Lung (tissue), 12 donors: ENCODE measurements around the gene EHD4. TPM values are rescaled to one million over a fixed set of nuclear protein-coding genes. Genes with fewer than 3 reads are reported as not detected.

Experiments used
- ATAC-seq: fragments of 200-7000 bp; cut with Tn5 transposase; one replicate; pipeline ENCODE4 v1.9.1; 2020; ENCODE audit warnings: moderate number of reproducible peaks; ENCODE audit not compliant: insufficient read depth, low FRiP score
- DNase-seq, 3 donors: peaks; one replicate each; pipeline ENCODE4 v3.0.0-alpha.2; 2013 to 2017
- H3K27ac ChIP-seq, 2 donors: one replicate each; pipeline ENCODE4 v1.5.1; 2013; ENCODE audit warnings: mild to moderate bottlenecking in 2 of 2, moderate library complexity in 2 of 2, control low read depth in 1 of 2, inconsistent platforms in 1 of 2, low read depth in 1 of 2, low read length in 1 of 2
- H3K27me3 ChIP-seq, 3 donors: one replicate each; pipeline ENCODE4 v1.5.1; 2013; ENCODE audit warnings: low read length in 2 of 3; ENCODE audit not compliant: control insufficient read depth in 3 of 3, insufficient read depth in 3 of 3
- H3K36me3 ChIP-seq, 4 donors: one replicate each; pipeline ENCODE4 v1.5.1; 2013; ENCODE audit warnings: low read length in 4 of 4, mild to moderate bottlenecking in 1 of 4, moderate library complexity in 1 of 4; ENCODE audit not compliant: control insufficient read depth in 4 of 4, insufficient read depth in 4 of 4
- H3K4me1 ChIP-seq, 5 donors: one replicate each; pipeline ENCODE4 v1.5.1; 2013; ENCODE audit warnings: low read length in 5 of 5, mild to moderate bottlenecking in 2 of 5, moderate library complexity in 1 of 5; ENCODE audit not compliant: control insufficient read depth in 5 of 5, insufficient read depth in 5 of 5
- H3K4me3 ChIP-seq: one replicate; pipeline ENCODE4 v1.5.1; 2013; ENCODE audit warnings: mild to moderate bottlenecking, control low read depth, moderate library complexity
- H3K9ac ChIP-seq, 2 donors: one replicate each; pipeline ENCODE4 v1.5.1; 2013; ENCODE audit warnings: low read length in 2 of 2, control low read depth in 1 of 2; ENCODE audit not compliant: insufficient read depth in 1 of 2
- H3K9me3 ChIP-seq, 4 donors: one replicate each; pipeline ENCODE4 v1.5.1; 2013; ENCODE audit warnings: low read length in 3 of 4, mild to moderate bottlenecking in 1 of 4, moderate library complexity in 1 of 4; ENCODE audit not compliant: control insufficient read depth in 4 of 4, insufficient read depth in 3 of 4
- WGBS, 2 donors: extraction: QIAGEN DNeasy Blood & Tissue Kit; methylation state at CpG; one replicate each; pipeline ENCODE4 v1.1.7; 2013; 5-methylcytosine and 5-hydroxymethylcytosine counted together
- polyA plus RNA-seq, 2 donors: library from polyadenylated mRNA; stranded (reverse); fragments of 200-250 nt; gene quantifications; one replicate each; pipeline ENCODE4 v1.2.1, GENCODE V29; 2013
- total RNA-seq, 2 donors: library from RNA; depleted of rRNA in 1 of 2; stranded (reverse); fragments of >200 nt in 1 of 2; gene quantifications; one replicate each; pipeline ENCODE4 v1.2.1, GENCODE V29; 2014 to 2021
- TF ChIP-seq, protein P1 (sequence below): IDR thresholded peaks from 2 replicates; pipeline ENCODE4 v1.5.1; 2012; ENCODE audit warnings: mild to moderate bottlenecking; ENCODE audit errors: control extremely low read depth, extremely low read depth
- donor health status: control.
- donor health status: control.
- donor health status: Bipolar disorder and iron deficiency.
- donor health status: healthy.
- donor health status: DM: yes; HTN: yes; CAD: no.

The EHD4 gene
- total and polyA plus RNA-seq, 4 donors: 16.4 to 36.3 (median 25.9) TPM

DNA sequence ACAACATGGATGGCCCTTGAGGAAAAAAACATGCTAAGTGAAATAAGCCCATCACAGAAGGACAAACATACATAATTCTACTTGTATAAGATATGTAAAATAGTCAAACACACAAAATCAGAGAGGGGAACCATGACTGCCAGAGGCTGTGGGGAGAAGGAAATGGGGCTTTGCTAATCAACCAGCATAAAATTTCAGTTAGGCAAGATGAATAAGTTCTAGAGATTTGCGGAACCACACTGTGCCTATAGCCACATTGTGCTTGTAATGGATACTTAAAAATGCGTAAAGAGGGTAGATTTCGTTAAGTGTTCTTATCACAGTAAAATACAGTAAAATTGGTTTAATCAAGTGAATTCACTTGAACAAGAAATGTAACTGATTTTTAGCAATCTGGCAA, 44.8 kb downstream of the EHD4 start:
- peaks cover 0 to 8% (median 2%) of the 10 kb centered on the region in 4 donors for H3K36me3 ChIP-seq
- H3K4me3 ChIP-seq: no peak overlapping the region
- ATAC-seq (no peak), DNase-seq (no peak)
- no peaks in the 10 kb centered on the region for H3K27me3 ChIP-seq
- no peaks in the 10 kb centered on the region for H3K9me3 ChIP-seq
- H3K4me1 ChIP-seq: peaks cover 0 to 29% (median 20%) of the 10 kb centered on the region in 5 donors
- peak overlapping the region in 1 of 2 donors; percentile 74 for H3K27ac ChIP-seq
- no peak overlapping the region for H3K9ac ChIP-seq
- WGBS, 2 donors: 36 to 51% methylated on average over 3 of the region's 3 CpGs
- TF ChIP-seq, protein P1, sequence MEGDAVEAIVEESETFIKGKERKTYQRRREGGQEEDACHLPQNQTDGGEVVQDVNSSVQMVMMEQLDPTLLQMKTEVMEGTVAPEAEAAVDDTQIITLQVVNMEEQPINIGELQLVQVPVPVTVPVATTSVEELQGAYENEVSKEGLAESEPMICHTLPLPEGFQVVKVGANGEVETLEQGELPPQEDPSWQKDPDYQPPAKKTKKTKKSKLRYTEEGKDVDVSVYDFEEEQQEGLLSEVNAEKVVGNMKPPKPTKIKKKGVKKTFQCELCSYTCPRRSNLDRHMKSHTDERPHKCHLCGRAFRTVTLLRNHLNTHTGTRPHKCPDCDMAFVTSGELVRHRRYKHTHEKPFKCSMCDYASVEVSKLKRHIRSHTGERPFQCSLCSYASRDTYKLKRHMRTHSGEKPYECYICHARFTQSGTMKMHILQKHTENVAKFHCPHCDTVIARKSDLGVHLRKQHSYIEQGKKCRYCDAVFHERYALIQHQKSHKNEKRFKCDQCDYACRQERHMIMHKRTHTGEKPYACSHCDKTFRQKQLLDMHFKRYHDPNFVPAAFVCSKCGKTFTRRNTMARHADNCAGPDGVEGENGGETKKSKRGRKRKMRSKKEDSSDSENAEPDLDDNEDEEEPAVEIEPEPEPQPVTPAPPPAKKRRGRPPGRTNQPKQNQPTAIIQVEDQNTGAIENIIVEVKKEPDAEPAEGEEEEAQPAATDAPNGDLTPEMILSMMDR: no peak

GRCh38 chr15:41926185-41927056, 45.9 kb downstream of the EHD4 start:
- H3K4me3 ChIP-seq: no peak overlapping the region
- TF ChIP-seq, protein P1: no peak
- WGBS, 2 donors: 45 to 55% methylated on average over 10 of the region's 10 CpGs
- peak overlapping the region; percentile 34 to 63 for H3K27ac ChIP-seq
- H3K27me3 ChIP-seq: no peaks in the 10 kb centered on the region
- ATAC-seq: peak; percentile 30
- H3K4me1 ChIP-seq: peaks cover 0 to 34% (median 23%) of the 10 kb centered on the region in 5 donors
- no peaks in the 10 kb centered on the region for H3K9me3 ChIP-seq
- H3K9ac ChIP-seq: no peak overlapping the region
- peaks cover 0 to 4% (median 2%) of the 10 kb centered on the region in 4 donors for H3K36me3 ChIP-seq
- DNase-seq: no peak

DNA sequence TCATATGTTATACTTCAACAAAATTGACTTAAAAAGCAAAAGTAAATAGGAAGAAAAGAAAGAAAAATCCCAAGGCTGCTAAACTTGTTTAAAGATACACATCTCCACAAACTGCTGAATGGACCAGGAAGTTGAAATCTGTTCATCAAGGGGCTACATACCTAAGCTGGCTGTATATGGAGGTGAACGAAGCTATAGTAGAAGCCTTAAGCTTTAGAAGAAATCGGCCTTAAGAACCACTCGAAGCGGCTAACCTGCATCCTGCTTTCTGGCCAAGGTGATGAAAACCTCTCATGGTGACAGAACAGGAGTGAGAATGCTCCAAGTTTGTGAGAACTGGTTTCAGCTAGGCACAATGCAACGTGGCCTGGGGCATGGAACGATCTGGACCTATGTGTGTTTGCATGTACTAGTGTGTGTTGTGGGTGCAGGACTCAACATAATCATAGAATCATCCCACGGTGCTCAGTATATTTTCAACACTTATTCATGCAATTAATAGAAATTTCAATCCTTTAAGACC, 47.2 kb downstream of the EHD4 start:
- Histone ChIP-seq H3K9me3 (no peaks in the 10 kb centered on the region), H3K4me3 (no peak overlapping the region), H3K27me3 (no peaks in the 10 kb centered on the region), H3K36me3 (peaks cover 0 to 4% (median 2%) of the 10 kb centered on the region in 4 donors), H3K4me1 (peaks cover 0 to 31% (median 25%) of the 10 kb centered on the region in 5 donors), H3K27ac (peak overlapping the region in 1 of 2 donors; percentile 44), H3K9ac (no peak overlapping the region)
- DNase-seq: peak; percentile 30 to 78 (median 51)
- no peak for ATAC-seq
- 75 to 84% methylated on average over 7 of the region's 7 CpGs for WGBS, 2 donors
- TF ChIP-seq, protein P1: no peak
